ENCODE measurements around the gene LYSET.
A peak's percentile ranks its signal among the peaks of the same experiment; 100 is the strongest.

The LYSET gene

GRCh38 chr14:93206793-93207467, 21.8 kb downstream of the LYSET start, which contains the start of the genes GON7 and UBR7 (continued):
- TF ChIP-seq ZBTB11 (tag by site-specific recombination; conservative IDR thresholded peaks at IDR 0.05; ENCODE audit: low read depth) (peak; percentile 95), GLI4 (tag by site-specific recombination; IDR thresholded peaks at IDR 0.05) (0 out of 2 replicates have a peak, but pooled peaks have one; percentile 70), ZNF335 (tag by site-specific recombination; conservative IDR thresholded peaks at IDR 0.05) (peak; percentile 94), ZNF169 (tag by site-specific recombination; IDR thresholded peaks at IDR 0.05) (no peak), ZNF521 (tag by site-specific recombination; IDR thresholded peaks at IDR 0.05) (no peak), KLF1 (tag by site-specific recombination; IDR thresholded peaks at IDR 0.05) (peak; percentile 59), INSM2 (tag by site-specific recombination; IDR thresholded peaks at IDR 0.05) (peak; percentile 35; the same call in 1 of the 2 replicates), ZNF239 (tag by site-specific recombination; IDR thresholded peaks at IDR 0.05) (no peak), ZNF600 (tag by site-specific recombination; IDR thresholded peaks at IDR 0.05) (peak; percentile 99), ZNF610 (tag by site-specific recombination; IDR thresholded peaks at IDR 0.05; ENCODE audit: borderline replicate concordance) (0 out of 2 replicates have a peak, but pooled peaks have one; percentile 18), ATF2 (tag by site-specific recombination; IDR thresholded peaks at IDR 0.05; ENCODE audit: low read depth) (0 out of 2 replicates have a peak, but pooled peaks have one; percentile 3), ZSCAN18 (tag by site-specific recombination; IDR thresholded peaks at IDR 0.05) (peak; percentile 47; the same call in 1 of the 2 replicates), ZEB2 (tag by site-specific recombination; IDR thresholded peaks at IDR 0.05) (peak; percentile 93), BCL11A (tag by site-specific recombination; IDR thresholded peaks at IDR 0.05; ENCODE audit: low read depth) (0 out of 2 replicates have a peak, but pooled peaks have one; percentile 33), ZNF341 (tag by site-specific recombination; IDR thresholded peaks at IDR 0.05; ENCODE audit: low read depth) (peak; percentile 92), KLF16 (tag by site-specific recombination; IDR thresholded peaks at IDR 0.05) (peak; percentile 77; the same call in 1 of the 2 replicates), ZNF324 (tag by site-specific recombination; IDR thresholded peaks at IDR 0.05) (peak; percentile 51; the same call in 1 of the 2 replicates), ZNF10 (tag by site-specific recombination; IDR thresholded peaks at IDR 0.05) (0 out of 2 replicates have a peak, but pooled peaks have one; percentile 9), ZSCAN5A (tag by site-specific recombination; IDR thresholded peaks at IDR 0.05) (peak; percentile 84; the same call in 1 of the 2 replicates), ZNF366 (tag by site-specific recombination; conservative IDR thresholded peaks at IDR 0.05) (peak; percentile 74), ZNF560 (tag by site-specific recombination; IDR thresholded peaks at IDR 0.05; ENCODE audit: borderline replicate concordance) (no peak), ZNF473 (tag by site-specific recombination; IDR thresholded peaks at IDR 0.05) (no peak), ZBTB26 (tag by site-specific recombination; optimal IDR thresholded peaks at IDR 0.05) (peak; percentile 85), KLF9 (tag by site-specific recombination; IDR thresholded peaks at IDR 0.05; ENCODE audit: low read depth) (peak; percentile 82), ZBTB17 (tag by site-specific recombination; IDR thresholded peaks at IDR 0.05) (peak; percentile 65; the same call in 1 of the 2 replicates), KLF8 (tag by site-specific recombination; IDR thresholded peaks at IDR 0.05) (peak; percentile 81; the same call in 1 of the 2 replicates)
